ENCODE measurements around the gene ABTB2.

Gene ABTB2

DNA sequence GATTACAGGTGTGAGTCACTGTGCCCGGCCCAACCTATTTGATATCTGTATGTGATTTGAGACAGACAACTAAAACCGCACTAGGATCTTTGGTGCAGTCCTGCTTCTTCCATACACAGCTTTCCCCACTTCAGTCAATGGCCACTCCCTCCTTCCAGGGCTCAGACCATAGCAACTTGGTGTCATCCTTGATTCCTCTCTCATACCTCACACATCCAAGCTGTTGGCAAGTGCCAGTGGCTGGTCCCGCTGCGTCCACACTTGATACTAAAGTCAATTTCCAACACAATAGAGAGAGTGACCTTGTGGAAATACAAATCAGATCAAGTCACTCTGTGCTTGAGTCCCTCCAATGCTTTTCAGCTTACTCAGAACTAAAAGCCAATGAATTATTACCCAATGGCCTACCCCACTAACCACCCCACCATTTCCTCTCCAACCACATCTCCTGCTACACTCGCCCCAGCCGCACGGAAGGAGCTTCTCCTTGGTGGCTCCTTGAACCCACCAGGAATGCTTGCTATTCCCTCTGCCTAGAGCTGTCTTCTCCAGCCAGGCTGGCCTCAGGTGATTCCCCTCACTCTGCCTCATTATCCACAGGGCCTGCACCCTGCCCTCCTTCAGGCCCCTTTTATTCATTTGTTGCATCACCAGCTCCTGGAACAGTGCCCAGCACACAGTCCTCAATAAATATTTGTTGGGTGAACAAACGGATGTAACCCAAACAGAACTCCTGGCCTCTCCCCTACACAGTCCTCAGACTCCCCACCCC, 12.9 kb downstream of the ABTB2 start:
- DNase-seq (ENCODE audit: low read depth in 2 of 2) = peak; percentile 77 to 96
- TF ChIP-seq, protein P1, sequence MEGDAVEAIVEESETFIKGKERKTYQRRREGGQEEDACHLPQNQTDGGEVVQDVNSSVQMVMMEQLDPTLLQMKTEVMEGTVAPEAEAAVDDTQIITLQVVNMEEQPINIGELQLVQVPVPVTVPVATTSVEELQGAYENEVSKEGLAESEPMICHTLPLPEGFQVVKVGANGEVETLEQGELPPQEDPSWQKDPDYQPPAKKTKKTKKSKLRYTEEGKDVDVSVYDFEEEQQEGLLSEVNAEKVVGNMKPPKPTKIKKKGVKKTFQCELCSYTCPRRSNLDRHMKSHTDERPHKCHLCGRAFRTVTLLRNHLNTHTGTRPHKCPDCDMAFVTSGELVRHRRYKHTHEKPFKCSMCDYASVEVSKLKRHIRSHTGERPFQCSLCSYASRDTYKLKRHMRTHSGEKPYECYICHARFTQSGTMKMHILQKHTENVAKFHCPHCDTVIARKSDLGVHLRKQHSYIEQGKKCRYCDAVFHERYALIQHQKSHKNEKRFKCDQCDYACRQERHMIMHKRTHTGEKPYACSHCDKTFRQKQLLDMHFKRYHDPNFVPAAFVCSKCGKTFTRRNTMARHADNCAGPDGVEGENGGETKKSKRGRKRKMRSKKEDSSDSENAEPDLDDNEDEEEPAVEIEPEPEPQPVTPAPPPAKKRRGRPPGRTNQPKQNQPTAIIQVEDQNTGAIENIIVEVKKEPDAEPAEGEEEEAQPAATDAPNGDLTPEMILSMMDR (IDR thresholded peaks at IDR 0.05; ENCODE audit: low read depth, low read length) = no peak
- H3K4me3 ChIP-seq (replicated peaks in 1 of 2; ENCODE audit: low read depth in 2 of 2, low read length in 2 of 2) = no peak overlapping the region

DNA sequence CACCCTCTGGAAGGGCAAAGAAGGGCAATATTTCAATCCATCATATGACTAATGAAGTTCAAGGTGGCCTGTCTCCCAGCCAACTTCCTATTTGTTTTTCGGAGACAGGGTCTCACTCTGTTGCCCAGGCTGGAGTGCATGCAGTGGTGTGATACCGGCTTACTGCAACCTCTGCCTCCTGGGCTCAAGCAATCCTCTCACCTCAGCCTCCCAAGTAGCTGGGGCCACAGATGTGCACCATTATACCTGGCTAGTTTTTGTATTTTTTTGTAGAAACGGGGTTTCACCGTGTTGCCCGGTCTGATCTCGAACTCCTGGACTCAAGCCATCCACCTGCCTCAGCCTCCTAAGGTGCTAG, 13.4 kb downstream of the ABTB2 start:
- TF ChIP-seq, protein P1 (IDR thresholded peaks at IDR 0.05; ENCODE audit: low read depth, low read length) = no peak
- no peak for DNase-seq (ENCODE audit: low read depth in 2 of 2)
- no peak overlapping the region for H3K4me3 ChIP-seq (replicated peaks in 1 of 2; ENCODE audit: low read depth in 2 of 2, low read length in 2 of 2)

DNA sequence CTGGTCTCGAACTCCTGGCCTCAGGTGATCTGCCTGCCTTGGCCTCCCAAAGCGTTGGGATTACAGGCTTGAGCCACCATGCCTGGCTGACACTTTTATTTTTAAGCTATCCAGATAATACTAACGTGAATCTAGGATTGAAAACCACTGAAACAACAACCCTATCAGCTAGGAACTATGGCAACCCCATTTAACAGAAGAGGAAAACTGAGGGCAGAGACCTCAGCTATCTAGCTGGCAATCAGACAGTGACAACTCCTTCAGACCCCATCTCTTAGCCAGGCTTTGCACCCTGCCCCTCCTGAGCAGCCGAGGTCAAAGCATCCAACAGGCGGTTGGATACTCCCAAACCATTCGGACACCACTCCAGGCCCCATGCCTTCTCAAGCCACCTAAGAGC, 14.1 kb downstream of the ABTB2 start:
- DNase-seq (ENCODE audit: low read depth in 2 of 2) = no peak
- TF ChIP-seq, protein P1 (IDR thresholded peaks at IDR 0.05; ENCODE audit: low read depth, low read length) = no peak
- no peak overlapping the region for H3K4me3 ChIP-seq (replicated peaks in 1 of 2; ENCODE audit: low read depth in 2 of 2, low read length in 2 of 2)

DNA sequence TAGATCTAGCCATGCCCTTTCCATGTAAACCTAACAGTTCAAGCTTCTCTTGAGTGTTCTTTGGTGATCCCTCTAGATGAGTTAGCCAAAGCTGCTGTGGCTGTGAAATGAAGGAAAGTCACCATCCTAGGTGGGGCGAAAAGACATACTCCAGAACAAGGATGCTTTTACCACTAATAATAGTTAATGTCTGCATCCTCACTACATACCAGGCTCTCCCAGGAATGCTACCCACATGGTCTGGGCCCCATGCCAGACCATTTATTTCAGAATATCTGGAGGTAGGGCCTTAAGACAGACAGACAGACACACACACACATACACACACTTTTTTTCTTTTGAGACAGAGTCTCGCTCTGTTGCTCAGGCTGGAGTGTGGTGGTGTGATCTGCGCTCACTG, 14.7 kb downstream of the ABTB2 start:
- H3K4me3 ChIP-seq (replicated peaks in 1 of 2; ENCODE audit: low read depth in 2 of 2, low read length in 2 of 2) = no peak overlapping the region
- TF ChIP-seq, protein P1 (IDR thresholded peaks at IDR 0.05; ENCODE audit: low read depth, low read length) = no peak
- peak; percentile 83 to 86 for DNase-seq (ENCODE audit: low read depth in 2 of 2)

DNA sequence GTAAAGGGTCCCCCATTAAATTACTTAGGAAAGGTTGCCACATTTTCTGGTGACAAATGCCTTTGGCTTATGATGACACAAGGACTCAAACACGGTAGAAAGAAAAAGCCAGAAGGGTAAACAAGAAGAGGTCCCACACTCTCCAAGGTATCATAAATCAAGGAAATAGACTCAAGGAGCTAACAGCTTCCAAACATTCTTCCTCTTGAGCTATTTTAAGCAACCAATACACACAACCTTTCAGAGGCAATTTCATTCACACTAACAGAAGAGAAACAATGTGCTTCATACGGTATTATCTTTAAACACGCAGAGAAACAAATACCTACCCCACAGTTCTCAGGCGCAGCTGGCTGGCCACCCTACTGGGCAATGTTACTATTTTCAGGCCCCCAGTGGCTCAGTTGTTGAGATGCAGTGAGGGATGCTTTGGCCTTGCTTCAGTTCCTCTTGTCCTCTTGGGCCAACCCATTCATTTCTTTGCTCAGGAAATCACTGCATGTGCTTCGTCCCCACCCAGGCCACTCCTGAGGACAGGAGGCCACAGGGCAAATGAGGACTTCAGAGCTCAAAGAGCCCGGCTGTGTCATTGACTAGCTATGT, 15.8 kb downstream of the ABTB2 start:
- DNase-seq (ENCODE audit: low read depth in 2 of 2) = no peak
- no peak overlapping the region for H3K4me3 ChIP-seq (replicated peaks in 1 of 2; ENCODE audit: low read depth in 2 of 2, low read length in 2 of 2)

DNA sequence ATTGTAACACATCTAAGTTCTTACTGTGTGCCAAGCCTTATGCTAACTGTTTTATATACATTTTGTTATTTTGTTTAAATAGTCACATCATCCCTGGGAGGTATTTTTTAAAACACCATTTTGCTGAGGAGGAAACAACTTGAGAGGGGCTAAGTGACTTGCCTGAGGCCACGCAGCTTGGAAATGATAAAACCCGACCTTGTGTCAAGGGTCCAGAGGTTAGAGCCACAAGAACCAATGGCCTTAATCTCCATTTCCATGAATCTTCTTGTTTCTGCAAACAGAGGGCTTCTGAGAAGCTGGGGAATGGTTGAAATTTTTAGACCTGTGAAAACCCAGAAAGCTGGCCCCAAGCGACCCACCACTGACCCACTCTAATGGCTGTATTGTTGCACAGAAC, 16.7 kb downstream of the ABTB2 start:
- DNase-seq (ENCODE audit: low read depth in 2 of 2) = no peak
- H3K4me3 ChIP-seq (replicated peaks in 1 of 2; ENCODE audit: low read depth in 2 of 2, low read length in 2 of 2) = no peak overlapping the region
- TF ChIP-seq, protein P1 (IDR thresholded peaks at IDR 0.05; ENCODE audit: low read depth, low read length) = no peak

More for the DNA sequence above, 15.8 kb downstream of the ABTB2 start:
- TF ChIP-seq, protein P1 (IDR thresholded peaks at IDR 0.05; ENCODE audit: low read depth, low read length) = no peak
